ENCODE measurements around the gene PCSK9. TPM values are rescaled to one million over a fixed set of nuclear protein-coding genes. Genes with fewer than 3 reads are reported as not detected.
"Not testable (repeated sequence)": the region's sequence is repeated elsewhere in the genome, so short reads cannot be mapped to it uniquely, and the experiment has no call there.

The PCSK9 gene
- total RNA-seq, 1 donor from 2014 or later = 1.1 TPM

GRCh38 chr1:55018395-55018794, 21.0 kb upstream of the PCSK9 start:
- no peak for DNase-seq (ENCODE audit: low read depth)
- TF ChIP-seq CTCF (conservative IDR thresholded peaks at IDR 0.05; ENCODE audit: low read depth, low read length) = no peak

GRCh38 chr1:55021942-55022546, 17.3 kb upstream of the PCSK9 start:
- peak; percentile 30 for DNase-seq (ENCODE audit: low read depth)
- TF ChIP-seq CTCF (conservative IDR thresholded peaks at IDR 0.05; ENCODE audit: low read depth, low read length) = peak; percentile 95
- no peak overlapping the region for H3K4me3 ChIP-seq (ENCODE audit: low read depth, low read length)

More at GRCh38 chr1:55018395-55018794, 21.0 kb upstream of the PCSK9 start:
- H3K4me3 ChIP-seq (ENCODE audit: low read depth, low read length) = no peak overlapping the region

DNA sequence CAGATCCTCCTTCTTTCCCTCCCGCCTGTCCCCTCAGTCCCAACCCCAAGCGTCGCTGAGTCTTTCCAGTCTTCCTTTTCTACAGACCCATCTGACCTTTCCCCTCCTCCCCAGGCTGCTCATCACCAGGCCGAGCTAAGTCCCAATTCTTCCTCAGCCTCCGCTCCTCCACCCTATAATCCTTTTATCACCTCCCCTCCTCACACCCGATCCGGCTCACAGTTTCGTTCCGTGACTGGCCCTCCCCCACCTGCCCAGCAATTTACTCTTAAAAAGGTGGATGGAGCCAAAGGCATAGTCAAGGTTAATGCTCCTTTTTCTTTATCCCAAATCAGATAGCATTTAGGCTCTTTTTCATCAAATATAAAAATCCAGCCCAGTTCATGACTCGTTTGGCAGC, 15.2 kb upstream of the PCSK9 start:
- H3K4me3 ChIP-seq (ENCODE audit: low read depth, low read length); DNase-seq (ENCODE audit: low read depth): not testable (repeated sequence)

- not testable (repeated sequence) for H3K4me3 ChIP-seq (ENCODE audit: low read depth, low read length); DNase-seq (ENCODE audit: low read depth)
These were observed 12.7 kb upstream of the PCSK9 start for GRCh38 chr1:55026682-55027081.

- not testable (repeated sequence) for DNase-seq (ENCODE audit: low read depth)
These were observed 8.2 kb upstream of the PCSK9 start for GRCh38 chr1:55031098-55031497.

DNA sequence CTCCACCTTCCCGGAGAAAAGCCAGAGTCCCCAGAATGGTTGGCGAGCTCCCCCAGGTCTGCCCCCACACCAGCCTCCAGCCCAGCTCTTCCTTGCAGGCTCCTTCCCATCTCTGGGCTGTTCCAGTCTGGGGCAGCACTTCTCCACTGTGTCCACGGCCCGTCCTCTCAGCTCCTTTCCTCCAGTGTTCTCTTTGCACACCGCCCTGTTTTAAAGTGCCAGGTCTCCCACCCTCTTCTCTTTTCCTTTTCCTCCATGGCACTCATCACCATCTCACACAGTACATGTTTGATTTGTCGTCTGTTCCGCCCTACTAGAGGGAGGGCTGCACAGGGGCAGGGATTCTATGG, 6.1 kb upstream of the PCSK9 start:
- no peak for TF ChIP-seq CTCF (conservative IDR thresholded peaks at IDR 0.05; ENCODE audit: low read depth, low read length)
- DNase-seq (ENCODE audit: low read depth) = no peak
- no peak overlapping the region for H3K4me3 ChIP-seq (ENCODE audit: low read depth, low read length)

More at GRCh38 chr1:55031098-55031497, 8.2 kb upstream of the PCSK9 start:
- not testable (repeated sequence) for H3K4me3 ChIP-seq (ENCODE audit: low read depth, low read length)

DNA sequence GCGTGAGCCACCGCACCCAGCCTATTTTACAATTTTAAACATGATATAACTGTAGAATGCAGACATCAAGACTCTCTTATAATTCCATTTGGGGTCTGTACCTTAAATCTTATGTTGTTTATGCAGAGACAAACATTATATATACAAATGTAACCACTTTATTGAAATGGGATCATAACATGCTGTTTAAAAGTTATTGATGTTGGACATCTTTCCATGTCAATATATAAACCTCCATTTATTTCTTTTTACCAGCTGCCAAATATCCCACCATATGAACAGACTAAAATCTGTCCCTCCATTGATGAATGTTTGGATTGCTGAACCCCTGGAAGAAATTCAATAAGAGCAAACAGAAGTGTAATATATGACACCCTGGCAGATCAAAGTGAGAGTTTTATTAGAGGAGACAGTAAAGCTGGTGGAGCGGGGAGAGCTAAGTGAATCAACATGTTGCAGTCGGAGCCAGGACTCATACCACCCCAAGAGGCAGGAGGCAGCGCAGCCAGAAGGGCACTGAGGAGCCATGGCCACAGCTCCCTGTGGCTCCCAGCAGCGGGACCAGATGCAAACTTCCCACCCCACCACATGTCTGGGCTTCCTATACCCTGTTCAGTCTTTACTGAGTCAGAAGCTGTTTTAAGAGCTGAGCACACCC, 4.7 kb upstream of the PCSK9 start:
- no peak overlapping the region for H3K4me3 ChIP-seq (ENCODE audit: low read depth, low read length)
- TF ChIP-seq CTCF (conservative IDR thresholded peaks at IDR 0.05; ENCODE audit: low read depth, low read length) = no peak
- DNase-seq (ENCODE audit: low read depth) = no peak

- no peak for TF ChIP-seq CTCF (conservative IDR thresholded peaks at IDR 0.05; ENCODE audit: low read depth, low read length)
- no peak for DNase-seq (ENCODE audit: low read depth)
- no peak overlapping the region for H3K4me3 ChIP-seq (ENCODE audit: low read depth, low read length)
These were observed 3.4 kb upstream of the PCSK9 start for GRCh38 chr1:55035904-55036303.
